Bronchial epithelial cell (primary cell): ENCODE data around the gene SH2D4B. TPM values are rescaled to one million over a fixed set of nuclear protein-coding genes. Genes with fewer than 3 reads are reported as not detected.

ENCODE experiments used
- DNase-seq: peaks from one replicate; pipeline ENCODE4 v3.0.0-alpha.2; 2010; ENCODE audit warnings: low read depth
- FAIRE-seq: peaks from 2 replicates; lab custom pipeline; 2011; peaks lifted over from hg19 to GRCh38; lab: Jason Lieb, UNC
- H3K27me3 ChIP-seq: 2 replicates; pipeline ENCODE4 v1.5.1; 2011; ENCODE audit warnings: low read length; ENCODE audit not compliant: control insufficient read depth, insufficient read depth
- H3K36me3 ChIP-seq: 2 replicates; pipeline ENCODE4 v1.5.1; 2011; ENCODE audit warnings: low read length; ENCODE audit not compliant: control insufficient read depth, insufficient read depth
- H3K4me3 ChIP-seq: 2 replicates; pipeline ENCODE4 v1.5.1; 2011; ENCODE audit warnings: mild to moderate bottlenecking, low read depth, low read length, control low read depth
- CTCF ChIP-seq: IDR thresholded peaks from 2 replicates; pipeline ENCODE4 v1.5.1; 2011; ENCODE audit warnings: mild to moderate bottlenecking, moderate library complexity, low read length, control low read depth, inconsistent platforms; ENCODE audit not compliant: insufficient read depth, severe bottlenecking
- total RNA-seq: library from RNA; depleted of rRNA; stranded (reverse); fragments of >200 nt; gene quantifications from 2 replicates; pipeline ENCODE4 v1.2.1, GENCODE V29; 2014

Gene SH2D4B
- total RNA-seq, 1 donor from 2014 or later, result under 0.01 TPM

DNA sequence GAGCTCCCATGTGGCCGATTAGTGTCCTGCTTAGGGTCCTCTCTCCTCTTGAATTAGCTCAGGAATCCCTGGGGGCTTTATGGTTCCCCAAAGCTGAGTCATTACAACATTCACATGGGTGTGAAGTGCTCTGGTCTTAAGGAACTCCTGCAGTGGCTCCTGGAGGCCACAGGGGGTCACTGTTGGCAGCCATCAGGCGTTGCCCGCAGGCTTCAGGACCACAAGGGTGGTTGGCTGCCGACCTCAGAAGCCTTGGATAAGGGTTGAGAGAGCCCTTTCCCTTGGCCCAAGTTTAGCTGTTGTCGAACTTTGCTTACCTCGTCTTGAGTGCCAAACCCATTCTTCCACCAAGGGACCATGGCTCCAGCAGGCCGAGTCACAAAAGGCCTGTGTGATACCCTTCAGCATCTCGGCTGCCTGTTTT lies 61.7 kb downstream of the SH2D4B start:
- FAIRE-seq (no peak), DNase-seq (peak; percentile 68)
- TF ChIP-seq CTCF, result peak; percentile 93
- no peaks in the 10 kb centered on the region for H3K27me3 ChIP-seq
- H3K4me3 ChIP-seq, result no peak overlapping the region
- no peaks in the 10 kb centered on the region for H3K36me3 ChIP-seq

GRCh38 chr10:80600256-80600655 lies 62.6 kb downstream of the SH2D4B start:
- Histone ChIP-seq H3K36me3 (no peaks in the 10 kb centered on the region), H3K4me3 (no peak overlapping the region), H3K27me3 (no peaks in the 10 kb centered on the region)
- no peak for FAIRE-seq
- no peak for TF ChIP-seq CTCF
- no peak for DNase-seq

- Histone ChIP-seq H3K36me3 (no peaks in the 10 kb centered on the region), H3K27me3 (no peaks in the 10 kb centered on the region), H3K4me3 (no peak overlapping the region)
- no peak for TF ChIP-seq CTCF
- no peak for DNase-seq
- no peak for FAIRE-seq
Observed at GRCh38 chr10:80602881-80603280, 65.2 kb downstream of the SH2D4B start.

DNA sequence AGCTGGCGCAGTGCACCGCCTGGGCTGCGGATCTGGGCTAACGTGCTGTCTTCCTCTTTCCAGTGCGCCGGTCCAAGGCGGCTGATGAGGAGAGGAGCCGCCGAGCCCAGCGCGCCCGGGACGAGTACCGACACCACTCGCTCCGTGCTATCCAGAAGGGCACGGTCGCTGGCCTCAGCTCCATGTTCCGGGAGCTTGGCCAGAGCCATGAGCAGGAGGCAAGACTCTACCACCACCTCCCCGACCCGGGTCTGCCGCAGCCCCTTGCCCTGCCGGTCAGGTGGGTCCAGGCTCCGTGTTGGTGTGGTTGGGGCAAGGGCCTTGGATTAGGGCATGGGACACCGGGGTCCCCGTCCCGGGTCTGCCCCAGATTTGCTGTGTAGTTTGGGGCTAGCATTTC lies 65.8 kb downstream of the SH2D4B start:
- Histone ChIP-seq H3K36me3 (no peaks in the 10 kb centered on the region), H3K27me3 (no peaks in the 10 kb centered on the region), H3K4me3 (no peak overlapping the region)
- TF ChIP-seq CTCF, result no peak
- no peak for FAIRE-seq
- DNase-seq, result no peak

DNA sequence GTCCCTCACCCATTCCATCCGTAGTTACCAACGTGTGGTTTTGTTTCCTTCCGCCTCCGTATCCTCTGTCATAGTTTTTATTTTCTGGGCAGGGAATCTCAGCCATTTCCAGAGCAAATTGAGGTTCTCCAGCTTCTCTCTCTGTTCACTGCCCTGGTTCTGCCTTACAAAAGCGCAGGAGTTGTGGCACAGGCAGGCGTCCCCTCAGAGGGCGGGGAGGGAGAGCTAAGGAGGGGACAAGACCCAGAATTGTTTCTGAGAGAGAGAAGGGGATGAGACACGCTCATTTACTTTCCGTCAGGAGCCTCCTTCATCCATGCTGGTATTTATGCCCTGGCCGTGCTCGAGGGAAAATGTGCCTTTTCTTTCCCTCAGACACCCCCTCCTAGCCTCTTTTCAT lies 71.0 kb downstream of the SH2D4B start:
- H3K4me3 ChIP-seq, result no peak overlapping the region
- peaks cover 2% of the 10 kb centered on the region for H3K27me3 ChIP-seq
- no peak for TF ChIP-seq CTCF
- no peak for DNase-seq
- no peaks in the 10 kb centered on the region for H3K36me3 ChIP-seq
- FAIRE-seq, result no peak

DNA sequence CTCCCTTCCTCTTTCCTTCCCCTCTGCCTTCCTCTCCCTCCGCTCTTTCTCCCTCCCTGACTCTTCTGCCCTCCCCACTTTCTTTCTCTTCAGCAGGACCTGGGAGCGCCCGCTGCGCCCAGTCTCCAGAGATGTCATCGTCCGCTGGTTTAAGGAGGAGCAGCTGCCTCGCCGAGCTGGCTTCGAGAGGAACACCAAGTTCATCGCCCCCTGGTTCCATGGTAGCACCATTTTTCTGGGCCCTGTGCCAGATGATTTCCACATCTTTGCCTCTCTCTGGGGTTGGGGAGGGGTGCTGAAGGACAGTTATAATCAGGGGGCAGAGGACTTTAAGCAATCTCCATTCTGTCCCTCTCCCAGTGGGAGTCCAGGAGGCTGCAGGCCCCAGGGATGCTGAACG lies 71.6 kb downstream of the SH2D4B start:
- no peak for TF ChIP-seq CTCF
- Histone ChIP-seq H3K4me3 (no peak overlapping the region), H3K36me3 (no peaks in the 10 kb centered on the region), H3K27me3 (peaks cover 2% of the 10 kb centered on the region)
- no peak for FAIRE-seq
- no peak for DNase-seq
